Measurements from ENCODE around the gene MAP10.

The MAP10 gene

GRCh38 chr1:232768793-232769192, 36.4 kb upstream of the MAP10 start:
- no peak for ATAC-seq (ENCODE audit: insufficient read depth, low read depth)
- no peaks in the 10 kb centered on the region for H3K36me3 ChIP-seq (ENCODE audit: insufficient read depth, low read length)

GRCh38 chr1:232769733-232770132, 35.5 kb upstream of the MAP10 start:
- Histone ChIP-seq H3K36me3 (ENCODE audit: insufficient read depth, low read length) (no peaks in the 10 kb centered on the region), H3K27ac (ENCODE audit: low read length) (no peak overlapping the region), H3K4me1 (ENCODE audit: insufficient read depth, low read length) (no peaks in the 10 kb centered on the region), H2AFZ (ENCODE audit: low read depth, low read length) (no peak overlapping the region), H3K9ac (ENCODE audit: low read depth, low read length) (no peak overlapping the region), H3K27me3 (ENCODE audit: insufficient read depth, low read length, poor library complexity) (no peaks in the 10 kb centered on the region), H3K4me3 (ENCODE audit: low read depth in 1 of 2, low read length in 2 of 2) (no peak overlapping the region), H3K4me2 (ENCODE audit: insufficient read depth, low read length) (no peak overlapping the region), H4K20me1 (ENCODE audit: insufficient read depth, low read length) (no peaks in the 10 kb centered on the region), H3K79me2 (ENCODE audit: insufficient read depth, low read length) (no peaks in the 10 kb centered on the region), H3K9me3 (ENCODE audit: insufficient read depth, low read length, severe bottlenecking) (no peaks in the 10 kb centered on the region)
- DNase-seq (no peak), ATAC-seq (ENCODE audit: insufficient read depth, low read depth) (no peak)
- TF ChIP-seq EZH2 (IDR thresholded peaks at IDR 0.05; ENCODE audit: borderline replicate concordance, low read depth, low read length, severe bottlenecking), result no peak
- no peak for TF ChIP-seq CTCF (IDR thresholded peaks at IDR 0.05; ENCODE audit: borderline replicate concordance, extremely low read depth, low read length, poor library complexity, severe bottlenecking)

More at GRCh38 chr1:232768793-232769192, 36.4 kb upstream of the MAP10 start:
- H3K79me2 ChIP-seq (ENCODE audit: insufficient read depth, low read length), result no peaks in the 10 kb centered on the region
- no peaks in the 10 kb centered on the region for H3K27me3 ChIP-seq (ENCODE audit: insufficient read depth, low read length, poor library complexity)
- H3K4me3 ChIP-seq (ENCODE audit: low read depth in 1 of 2, low read length in 2 of 2), result no peak overlapping the region
- H3K9me3 ChIP-seq (ENCODE audit: insufficient read depth, low read length, severe bottlenecking), result no peaks in the 10 kb centered on the region
- no peak overlapping the region for H3K4me2 ChIP-seq (ENCODE audit: insufficient read depth, low read length)
- H3K9ac ChIP-seq (ENCODE audit: low read depth, low read length), result no peak overlapping the region
- no peaks in the 10 kb centered on the region for H4K20me1 ChIP-seq (ENCODE audit: insufficient read depth, low read length)
- H3K27ac ChIP-seq (ENCODE audit: low read length), result no peak overlapping the region
- H2AFZ ChIP-seq (ENCODE audit: low read depth, low read length), result no peak overlapping the region
- no peak for TF ChIP-seq EZH2 (IDR thresholded peaks at IDR 0.05; ENCODE audit: borderline replicate concordance, low read depth, low read length, severe bottlenecking)
- TF ChIP-seq CTCF (IDR thresholded peaks at IDR 0.05; ENCODE audit: borderline replicate concordance, extremely low read depth, low read length, poor library complexity, severe bottlenecking), result no peak
- DNase-seq, result no peak
- H3K4me1 ChIP-seq (ENCODE audit: insufficient read depth, low read length), result no peaks in the 10 kb centered on the region

- ATAC-seq (ENCODE audit: insufficient read depth, low read depth), result no peak
- no peaks in the 10 kb centered on the region for H3K36me3 ChIP-seq (ENCODE audit: insufficient read depth, low read length)
- H3K79me2 ChIP-seq (ENCODE audit: insufficient read depth, low read length), result no peaks in the 10 kb centered on the region
- no peak overlapping the region for H3K4me3 ChIP-seq (ENCODE audit: low read depth in 1 of 2, low read length in 2 of 2)
- no peaks in the 10 kb centered on the region for H3K27me3 ChIP-seq (ENCODE audit: insufficient read depth, low read length, poor library complexity)
- H3K4me2 ChIP-seq (ENCODE audit: insufficient read depth, low read length), result no peak overlapping the region
- no peak for DNase-seq
- H2AFZ ChIP-seq (ENCODE audit: low read depth, low read length), result no peak overlapping the region
- no peaks in the 10 kb centered on the region for H3K9me3 ChIP-seq (ENCODE audit: insufficient read depth, low read length, severe bottlenecking)
- no peak overlapping the region for H3K9ac ChIP-seq (ENCODE audit: low read depth, low read length)
- TF ChIP-seq CTCF (IDR thresholded peaks at IDR 0.05; ENCODE audit: borderline replicate concordance, extremely low read depth, low read length, poor library complexity, severe bottlenecking), result no peak
- TF ChIP-seq EZH2 (IDR thresholded peaks at IDR 0.05; ENCODE audit: borderline replicate concordance, low read depth, low read length, severe bottlenecking), result no peak
- no peaks in the 10 kb centered on the region for H4K20me1 ChIP-seq (ENCODE audit: insufficient read depth, low read length)
- H3K27ac ChIP-seq (ENCODE audit: low read length), result no peak overlapping the region
- H3K4me1 ChIP-seq (ENCODE audit: insufficient read depth, low read length), result no peaks in the 10 kb centered on the region
These were observed 31.5 kb upstream of the MAP10 start for GRCh38 chr1:232773752-232774151.

All from DND-41 (cell line).